Endothelial cell of umbilical vein (primary cell): ENCODE results near the gene SMOC2. TPM values are rescaled to one million over a fixed set of nuclear protein-coding genes. Genes with fewer than 3 reads are reported as not detected.

Source experiments
- BruUV-seq: library from RNA; stranded (reverse); fragments of 400-500 nt; replicated peaks from 2 replicates; lab custom pipeline; 2021; lab: Mats Ljungman, UMichigan
- CTCF ChIA-PET: fragments of 300-600, 350-600 bp; sonication (Branson Sonifier 250); formaldehyde crosslinking; loops from one replicate; lab custom pipeline; 2021; ENCODE audit warnings: antibody characterized with exemption, inconsistent platforms; lab: Charles Lee
- POLR2A ChIA-PET: fragments of 300-600, 350-600 bp; sonication (Branson Sonifier 250); formaldehyde crosslinking; loops from one replicate; lab custom pipeline; 2021; ENCODE audit warnings: antibody characterized with exemption, inconsistent platforms; lab: Charles Lee
- DNase-seq: peaks from one replicate; pipeline ENCODE4 v3.0.0-alpha.2; 2011; ENCODE audit warnings: low read depth, low spot score
- FAIRE-seq: peaks from 2 replicates; lab custom pipeline; 2011; peaks lifted over from hg19 to GRCh38; lab: Jason Lieb, UNC
- H2AFZ ChIP-seq: 2 replicates; pipeline ENCODE4 v1.6.0; 2012; ENCODE audit warnings: low read depth, low read length, control low read depth, inconsistent platforms
- H3K27ac ChIP-seq: 2 replicates; pipeline ENCODE4 v1.5.1; 2011; ENCODE audit warnings: low read depth, mild to moderate bottlenecking, control low read depth, low read length, moderate library complexity; ENCODE audit not compliant: insufficient read depth
- H3K27me3 ChIP-seq, 2 experiments: 2 replicates each; pipeline versions ENCODE4 v1.6.0 to v1.6.1; 2011; ENCODE audit warnings: low read length in 2 of 2, mixed read lengths in 1 of 2; ENCODE audit not compliant: control insufficient read depth in 2 of 2, insufficient read depth in 2 of 2
- H3K36me3 ChIP-seq, 2 experiments: 2 replicates in 1 of 2; 3 replicates in 1 of 2; pipeline ENCODE4 v1.5.1; 2011; ENCODE audit warnings: low read length in 2 of 2, mild to moderate bottlenecking in 1 of 2, moderate library complexity in 1 of 2; ENCODE audit not compliant: control insufficient read depth in 2 of 2, insufficient read depth in 2 of 2; ENCODE audit errors: extremely low read depth in 1 of 2
- H3K4me1 ChIP-seq: 3 replicates; pipeline ENCODE4 v1.5.1; 2011; ENCODE audit warnings: mild to moderate bottlenecking, low read length; ENCODE audit not compliant: control insufficient read depth, insufficient read depth; ENCODE audit errors: extremely low read depth
- H3K4me2 ChIP-seq: 2 replicates; pipeline ENCODE4 v1.6.1; 2011; ENCODE audit warnings: low read length, control low read depth, mixed read lengths; ENCODE audit not compliant: insufficient read depth
- H3K4me3 ChIP-seq, 3 experiments: fragments of 200-600 bp in 1 of 3; sonication (generic), shearing (Covaris generic) in 1 of 3; replicated peaks in 1 of 3; 2 replicates each; pipeline ENCODE4 v1.5.1; 2011 to 2016; ENCODE audit warnings: control low read depth in 3 of 3, low read length in 3 of 3, mild to moderate bottlenecking in 2 of 3, inconsistent platforms in 1 of 3, low read depth in 1 of 3, moderate library complexity in 1 of 3; ENCODE audit not compliant: insufficient read depth in 1 of 3
- H3K79me2 ChIP-seq: 2 replicates; pipeline ENCODE4 v1.6.0; 2012; ENCODE audit warnings: low read length, inconsistent platforms; ENCODE audit not compliant: control insufficient read depth, insufficient read depth
- H3K9ac ChIP-seq: replicated peaks from 2 replicates; pipeline ENCODE3; 2011; ENCODE audit warnings: low read length, control low read depth; ENCODE audit not compliant: insufficient read depth; ENCODE audit errors: extremely low read depth
- H3K9me1 ChIP-seq: replicated peaks from 3 replicates; pipeline ENCODE4 v1.6.0; 2011; ENCODE audit warnings: mild to moderate bottlenecking, low read length; ENCODE audit not compliant: control insufficient read depth, insufficient read depth; ENCODE audit errors: extremely low read depth
- H3K9me3 ChIP-seq: replicated peaks from 2 replicates; pipeline ENCODE4 v1.5.1; 2012; ENCODE audit warnings: low read length, inconsistent platforms; ENCODE audit not compliant: control insufficient read depth, insufficient read depth
- H4K20me1 ChIP-seq: replicated peaks from 2 replicates; pipeline ENCODE3; 2011; ENCODE audit warnings: mild to moderate bottlenecking, low read length; ENCODE audit not compliant: control insufficient read depth, insufficient read depth; ENCODE audit errors: extremely low read depth
- CTCF ChIP-seq, 2 donors: IDR thresholded peaks; 1 replicate in 1 of 2; 2 replicates in 1 of 2; pipeline ENCODE4 v1.5.1; 2011; ENCODE audit warnings: low read length in 2 of 2, mild to moderate bottlenecking in 2 of 2, moderate library complexity in 2 of 2, control low read depth in 1 of 2, inconsistent platforms in 1 of 2, low read depth in 1 of 2; ENCODE audit not compliant: insufficient read depth in 1 of 2; ENCODE audit errors: extremely low read depth in 1 of 2
- EZH2 ChIP-seq: IDR thresholded peaks from 2 replicates; pipeline ENCODE4 v1.6.1; 2012; ENCODE audit warnings: borderline replicate concordance, low read depth, mild to moderate bottlenecking, moderate library complexity, low read length, inconsistent platforms; ENCODE audit not compliant: severe bottlenecking
- FOS ChIP-seq: IDR thresholded peaks from 2 replicates; pipeline ENCODE4 v1.6.1; 2011; ENCODE audit warnings: mild to moderate bottlenecking, low read length, moderate library complexity, borderline replicate concordance; ENCODE audit not compliant: insufficient read depth
- GATA2 ChIP-seq: IDR thresholded peaks from 2 replicates; pipeline ENCODE4 v1.7.0; 2011; ENCODE audit warnings: low read depth, mild to moderate bottlenecking, moderate library complexity, mixed read lengths, low read length; ENCODE audit not compliant: insufficient read length, insufficient read depth
- JUN ChIP-seq: IDR thresholded peaks from 2 replicates; pipeline ENCODE4 v1.6.1; 2011; ENCODE audit warnings: borderline replicate concordance, low read depth; ENCODE audit not compliant: insufficient read length, insufficient read depth
- MYC ChIP-seq: IDR thresholded peaks from one replicate; pipeline ENCODE4 v1.6.1; 2011; ENCODE audit warnings: mild to moderate bottlenecking, low read depth, low read length
- POLR2A ChIP-seq: IDR thresholded peaks from 2 replicates; pipeline ENCODE4 v1.6.1; 2012; ENCODE audit warnings: low read depth, mild to moderate bottlenecking, control low read depth, low read length
- POLR2AphosphoS5 ChIP-seq: IDR thresholded peaks from 2 replicates; pipeline ENCODE4 v1.6.1; 2012; ENCODE audit warnings: low read depth, mild to moderate bottlenecking, control low read depth, low read length, moderate library complexity; ENCODE audit not compliant: insufficient read depth
- dilution Hi-C: fragments of 300-500 bp; cut with MboI; formaldehyde crosslinking; loops from one replicate; pipeline ENCODE4 v1.15.0; 2019; ENCODE audit warnings: low sequenced_read_pairs; ENCODE audit not compliant: extremely low pct_ligation_motif_present
- intact Hi-C: fragments of 100-400 bp; cut with micrococcal nuclease; formaldehyde crosslinking; loops from one replicate; pipeline ENCODE4 v1.10.0; 2022
- polyA plus RNA-seq, 4 experiments: library from polyadenylated mRNA; depleted of rRNA in 3 of 4; stranded (reverse) in 3 of 4; unstranded in 1 of 4; fragments of >200 nt; gene quantifications; 2 replicates each; pipeline versions ENCODE4 v1.2.1 to v1.2.3, GENCODE V29; 2011 to 2012; ENCODE audit warnings: missing spikeins in 1 of 4
- total RNA-seq: library from RNA; stranded (reverse); gene quantifications from 2 replicates; pipeline ENCODE4 v1.2.3, GENCODE V29; 2021
- TF ChIP-seq, protein P1 (sequence below): IDR thresholded peaks from 2 replicates; pipeline ENCODE4 v1.6.1; 2011; ENCODE audit not compliant: insufficient read depth, insufficient read length

SMOC2 gene
- total and polyA plus RNA-seq, 2 donors (not counting 3 experiments of a cell fraction or from before 2014, with no cell fraction given), result not detected

DNA sequence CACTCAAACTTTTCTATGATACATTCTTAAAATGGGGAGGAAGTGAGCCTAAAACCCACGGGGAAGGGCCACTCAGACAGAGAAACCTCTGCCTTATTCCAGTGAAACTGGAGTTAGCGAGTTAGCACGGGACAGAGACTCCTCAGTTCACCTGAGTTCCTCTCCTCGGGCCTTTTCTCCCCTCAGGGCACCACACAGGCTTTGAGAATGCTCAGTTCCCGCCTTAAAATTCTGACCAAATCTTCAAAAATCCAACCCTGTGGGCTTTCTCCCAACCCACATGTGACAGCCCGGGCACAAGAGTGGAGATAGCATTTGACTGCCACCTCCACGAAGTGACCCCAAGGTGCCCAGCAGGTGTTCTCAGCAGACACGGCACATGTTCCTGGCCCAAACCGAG lies 204.3 kb downstream of the SMOC2 start:
- Histone ChIP-seq H3K9ac (no peak overlapping the region), H2AFZ (no peak overlapping the region), H3K4me1 (no peaks in the 10 kb centered on the region), H4K20me1 (no peaks in the 10 kb centered on the region), H3K79me2 (no peaks in the 10 kb centered on the region), H3K4me2 (no peak overlapping the region), H3K36me3 (no peaks in the 10 kb centered on the region), H3K9me3 (peaks cover 12% of the 10 kb centered on the region), H3K9me1 (no peaks in the 10 kb centered on the region), H3K4me3 (no peak overlapping the region), H3K27ac (no peak overlapping the region), H3K27me3 (no peaks in the 10 kb centered on the region)
- POLR2A ChIA-PET, result no interaction called here
- CTCF ChIA-PET, result no interaction called here
- dilution Hi-C loops (no loop called here), intact Hi-C loops (no loop called here)
- no peak for TF ChIP-seq JUN
- FAIRE-seq, result no peak
- no TSS peak for BruUV-seq
- DNase-seq, result no peak

- H4K20me1 ChIP-seq, result no peaks in the 10 kb centered on the region
- TF ChIP-seq POLR2AphosphoS5 (no peak), FOS (no peak), JUN (no peak), EZH2 (no peak), MYC (no peak), CTCF (IDR thresholded peaks at IDR 0.05; ENCODE audit: extremely low read depth in 1 of 2, insufficient read depth in 1 of 2, low read depth in 1 of 2, low read length in 2 of 2) (no peak), GATA2 (no peak), POLR2A (no peak)
- TF ChIP-seq, protein P1, sequence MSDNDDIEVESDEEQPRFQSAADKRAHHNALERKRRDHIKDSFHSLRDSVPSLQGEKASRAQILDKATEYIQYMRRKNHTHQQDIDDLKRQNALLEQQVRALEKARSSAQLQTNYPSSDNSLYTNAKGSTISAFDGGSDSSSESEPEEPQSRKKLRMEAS, result no peak
- no peak overlapping the region for H3K4me3 ChIP-seq
- H3K27me3 ChIP-seq, result no peaks in the 10 kb centered on the region
- H2AFZ ChIP-seq, result no peak overlapping the region
- no peaks in the 10 kb centered on the region for H3K79me2 ChIP-seq
- dilution Hi-C loops, result no loop called here
- H3K4me1 ChIP-seq, result no peaks in the 10 kb centered on the region
- no peaks in the 10 kb centered on the region for H3K36me3 ChIP-seq
- intact Hi-C loops, result no loop called here
- H3K9me1 ChIP-seq, result no peaks in the 10 kb centered on the region
- H3K9me3 ChIP-seq, result peaks cover 11% of the 10 kb centered on the region
- no peak overlapping the region for H3K9ac ChIP-seq
- no TSS peak for BruUV-seq
- DNase-seq (no peak), FAIRE-seq (no peak)
- ChIA-PET POLR2A (no interaction called here), CTCF (no interaction called here)
- no peak overlapping the region for H3K27ac ChIP-seq
- H3K4me2 ChIP-seq, result no peak overlapping the region
Measured at GRCh38 chr6:168647271-168647670, 206.3 kb downstream of the SMOC2 start.
